Measurements from ENCODE around the gene COPB2. TPM values are rescaled to one million over a fixed set of nuclear protein-coding genes. Genes with fewer than 3 reads are reported as not detected.

The COPB2 gene
- total and polyA plus RNA-seq, 2 donors (not counting 3 experiments of a cell fraction or from before 2014, with no cell fraction given): 72.1 to 146 TPM

DNA sequence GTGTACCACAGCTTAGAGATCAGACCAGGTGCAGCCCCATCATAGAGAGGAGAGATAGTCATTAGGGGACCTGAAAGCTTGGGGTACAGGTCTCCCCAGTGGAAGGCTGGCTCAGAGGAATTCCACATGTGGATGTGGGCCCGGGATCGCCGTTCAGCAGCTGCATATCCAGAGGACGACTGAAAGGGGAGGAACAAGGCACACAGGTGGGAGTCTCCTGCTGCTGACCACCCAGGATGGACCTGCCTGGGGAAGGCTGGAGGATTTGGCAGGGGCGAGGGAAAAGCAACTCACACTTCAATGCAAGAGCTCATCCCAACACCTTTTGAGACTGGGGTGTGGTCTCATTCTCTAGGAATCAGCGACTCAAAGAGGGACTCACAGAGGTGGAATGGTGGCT, 70.6 kb downstream of the COPB2 start:
- Histone ChIP-seq H2AFZ (ENCODE audit: low read depth, low read length) (no peak overlapping the region), H3K4me3 (replicated peaks in 1 of 3; ENCODE audit: insufficient read depth in 1 of 3, low read depth in 1 of 3, low read length in 3 of 3) (no peak overlapping the region), H3K9me1 (replicated peaks; ENCODE audit: control insufficient read depth, extremely low read depth, insufficient read depth, low read length) (no peaks in the 10 kb centered on the region), H3K79me2 (ENCODE audit: control insufficient read depth, insufficient read depth, low read length) (no peaks in the 10 kb centered on the region), H3K9me3 (replicated peaks; ENCODE audit: control insufficient read depth, insufficient read depth, low read length) (no peaks in the 10 kb centered on the region), H3K27ac (ENCODE audit: insufficient read depth, low read depth, low read length) (no peak overlapping the region), H3K4me1 (ENCODE audit: control insufficient read depth, extremely low read depth, insufficient read depth, low read length) (no peaks in the 10 kb centered on the region), H3K36me3 (ENCODE audit: control insufficient read depth in 2 of 2, extremely low read depth in 1 of 2, insufficient read depth in 2 of 2, low read length in 2 of 2) (no peaks in the 10 kb centered on the region), H4K20me1 (replicated peaks; ENCODE audit: control insufficient read depth, extremely low read depth, insufficient read depth, low read length) (no peaks in the 10 kb centered on the region), H3K9ac (replicated peaks; ENCODE audit: extremely low read depth, insufficient read depth, low read length) (no peak overlapping the region), H3K4me2 (ENCODE audit: insufficient read depth, low read length) (no peak overlapping the region), H3K27me3 (ENCODE audit: control insufficient read depth in 2 of 2, insufficient read depth in 2 of 2, low read length in 2 of 2) (peaks cover 0 to 4% of the 10 kb centered on the region in 2 experiments)
- FAIRE-seq (no peak), DNase-seq (ENCODE audit: low read depth, low spot score) (no peak)
- no TSS peak for BruUV-seq (replicated peaks)
- POLR2A ChIA-PET: no interaction called here
- dilution Hi-C loops (cut with MboI; ENCODE audit: extremely low pct_ligation_motif_present, low sequenced_read_pairs): no loop called here
- CTCF ChIA-PET: interaction anchor here (1.0 to 1.7 kb wide), 5 partner anchors 10 to 207 kb away, joined by 3 to 8 read pairs (median 4); no protein-coding TSS in a partner anchor
- intact Hi-C loops (cut with micrococcal nuclease): no loop called here
- TF ChIP-seq POLR2AphosphoS5 (IDR thresholded peaks at IDR 0.05; ENCODE audit: insufficient read depth, low read depth, low read length) (no peak), POLR2A (IDR thresholded peaks at IDR 0.05; ENCODE audit: low read depth, low read length) (no peak), EZH2 (IDR thresholded peaks at IDR 0.05; ENCODE audit: borderline replicate concordance, low read depth, low read length, severe bottlenecking) (no peak), MYC (IDR thresholded peaks at IDR 0.05; ENCODE audit: low read depth, low read length) (no peak), FOS (IDR thresholded peaks at IDR 0.05; ENCODE audit: borderline replicate concordance, insufficient read depth, low read length) (no peak), GATA2 (IDR thresholded peaks at IDR 0.05; ENCODE audit: insufficient read depth, insufficient read length, low read depth, low read length) (no peak), JUN (IDR thresholded peaks at IDR 0.05; ENCODE audit: borderline replicate concordance, insufficient read depth, insufficient read length, low read depth) (no peak), MAX (IDR thresholded peaks at IDR 0.05; ENCODE audit: insufficient read depth, insufficient read length) (no peak)
- TF ChIP-seq, protein P1, sequence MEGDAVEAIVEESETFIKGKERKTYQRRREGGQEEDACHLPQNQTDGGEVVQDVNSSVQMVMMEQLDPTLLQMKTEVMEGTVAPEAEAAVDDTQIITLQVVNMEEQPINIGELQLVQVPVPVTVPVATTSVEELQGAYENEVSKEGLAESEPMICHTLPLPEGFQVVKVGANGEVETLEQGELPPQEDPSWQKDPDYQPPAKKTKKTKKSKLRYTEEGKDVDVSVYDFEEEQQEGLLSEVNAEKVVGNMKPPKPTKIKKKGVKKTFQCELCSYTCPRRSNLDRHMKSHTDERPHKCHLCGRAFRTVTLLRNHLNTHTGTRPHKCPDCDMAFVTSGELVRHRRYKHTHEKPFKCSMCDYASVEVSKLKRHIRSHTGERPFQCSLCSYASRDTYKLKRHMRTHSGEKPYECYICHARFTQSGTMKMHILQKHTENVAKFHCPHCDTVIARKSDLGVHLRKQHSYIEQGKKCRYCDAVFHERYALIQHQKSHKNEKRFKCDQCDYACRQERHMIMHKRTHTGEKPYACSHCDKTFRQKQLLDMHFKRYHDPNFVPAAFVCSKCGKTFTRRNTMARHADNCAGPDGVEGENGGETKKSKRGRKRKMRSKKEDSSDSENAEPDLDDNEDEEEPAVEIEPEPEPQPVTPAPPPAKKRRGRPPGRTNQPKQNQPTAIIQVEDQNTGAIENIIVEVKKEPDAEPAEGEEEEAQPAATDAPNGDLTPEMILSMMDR (IDR thresholded peaks at IDR 0.05; ENCODE audit: extremely low read depth in 1 of 2, insufficient read depth in 1 of 2, low read depth in 1 of 2, low read length in 2 of 2): no peak
